Panc1 (cell line): Measurements from ENCODE around the gene ASPN. TPM values are rescaled to one million over a fixed set of nuclear protein-coding genes. Genes with fewer than 3 reads are reported as not detected.

Source experiments
- ATAC-seq: fragments of 200-7000 bp; cut with Tn5 transposase; 2 replicates; pipeline ENCODE4 v1.9.1; 2020; ENCODE audit warnings: mild to moderate bottlenecking, moderate library complexity
- BruUV-seq: library from RNA; stranded (reverse); fragments of 400-500 nt; replicated peaks from 2 replicates; lab custom pipeline; 2021; lab: Mats Ljungman, UMichigan
- CTCF ChIA-PET: fragments of 300-600 bp; sonication (Branson Sonifier 250); formaldehyde crosslinking; loops from one replicate; lab custom pipeline; 2022; ENCODE audit warnings: antibody characterized with exemption; lab: Charles Lee
- POLR2A ChIA-PET: fragments of 300-600 bp; sonication (Branson Sonifier 250); formaldehyde crosslinking; loops from one replicate; lab custom pipeline; 2022; ENCODE audit warnings: antibody characterized with exemption; lab: Charles Lee
- DNase-seq: peaks from one replicate; pipeline ENCODE4 v3.0.0-alpha.2; 2010; ENCODE audit warnings: low read depth, low spot score
- H3K27ac ChIP-seq: 2 replicates; pipeline ENCODE4 v1.5.1; 2011; ENCODE audit warnings: mild to moderate bottlenecking, low read length, inconsistent platforms
- H3K27me3 ChIP-seq: fragments of 200-500 bp; sonication (Bioruptor generic); 2 replicates; pipeline ENCODE4 v1.6.0; 2014; ENCODE audit warnings: low read length, inconsistent platforms; ENCODE audit not compliant: control insufficient read depth, insufficient read depth
- H3K36me3 ChIP-seq: fragments of 200-500 bp; sonication (Bioruptor generic); 2 replicates; pipeline ENCODE4 v1.5.1; 2014; ENCODE audit warnings: inconsistent platforms, mild to moderate bottlenecking, low read length, moderate library complexity; ENCODE audit not compliant: control insufficient read depth, insufficient read depth
- H3K4me1 ChIP-seq: 2 replicates; pipeline ENCODE4 v1.5.1; 2011; ENCODE audit warnings: inconsistent platforms, mild to moderate bottlenecking, low read length, moderate library complexity; ENCODE audit not compliant: control insufficient read depth, insufficient read depth
- H3K4me3 ChIP-seq, 2 experiments: 2 replicates each; pipeline ENCODE4 v1.5.1; 2011 to 2012; ENCODE audit warnings: low read depth in 2 of 2, low read length in 2 of 2, mild to moderate bottlenecking in 2 of 2, inconsistent platforms in 1 of 2, moderate library complexity in 1 of 2
- H3K9me3 ChIP-seq: fragments of 200-500 bp; sonication (Bioruptor generic); 2 replicates; pipeline ENCODE4 v1.5.1; 2014; ENCODE audit warnings: low read depth, mild to moderate bottlenecking, inconsistent platforms, low read length, moderate library complexity; ENCODE audit not compliant: control insufficient read depth, insufficient read depth
- POLR2AphosphoS5 ChIP-seq: IDR thresholded peaks from 2 replicates; pipeline ENCODE4 v1.6.1; 2012; ENCODE audit warnings: mild to moderate bottlenecking, low read depth, low read length, moderate library complexity
- SIN3A ChIP-seq: IDR thresholded peaks from 2 replicates; pipeline ENCODE4 v1.6.1; 2012; ENCODE audit warnings: low read depth, mild to moderate bottlenecking, low read length, moderate library complexity, borderline replicate concordance; ENCODE audit not compliant: insufficient read depth
- TCF7L2 ChIP-seq: IDR thresholded peaks from 2 replicates; pipeline ENCODE4 v1.6.1; 2011; ENCODE audit warnings: mild to moderate bottlenecking, low read depth, low read length, inconsistent platforms
- in situ Hi-C: cut with HindIII; loops from 2 replicates; pipeline ENCODE4 v1.10.0; 2016; ENCODE audit warnings: low sequenced_read_pairs, low pct_unique_long_range_greater_than_20kb
- intact Hi-C: fragments of 100-400 bp; cut with micrococcal nuclease; formaldehyde crosslinking; loops from one replicate; pipeline ENCODE4 v1.10.0; 2022; ENCODE audit not compliant: unreplicated experiment
- total RNA-seq: library from RNA; stranded (reverse); gene quantifications from one replicate; pipeline ENCODE4 v1.2.1, GENCODE V29; 2021; ENCODE audit not compliant: unreplicated experiment
- TF ChIP-seq, protein P1 (sequence below): fragments of 450-650 bp; IDR thresholded peaks from 2 replicates; pipeline ENCODE4 v1.5.1; 2017; ENCODE audit warnings: mild to moderate bottlenecking
- TF ChIP-seq, protein P2 (sequence below), 2 experiments: IDR thresholded peaks; 2 replicates each; pipeline ENCODE4 v1.6.1; 2011 to 2012; ENCODE audit warnings: low read depth in 2 of 2, control low read depth in 1 of 2, low read length in 1 of 2, mild to moderate bottlenecking in 1 of 2, moderate library complexity in 1 of 2; ENCODE audit not compliant: insufficient read depth in 1 of 2

The ASPN gene
- total RNA-seq, 1 experiment from 2014 or later = not detected

DNA sequence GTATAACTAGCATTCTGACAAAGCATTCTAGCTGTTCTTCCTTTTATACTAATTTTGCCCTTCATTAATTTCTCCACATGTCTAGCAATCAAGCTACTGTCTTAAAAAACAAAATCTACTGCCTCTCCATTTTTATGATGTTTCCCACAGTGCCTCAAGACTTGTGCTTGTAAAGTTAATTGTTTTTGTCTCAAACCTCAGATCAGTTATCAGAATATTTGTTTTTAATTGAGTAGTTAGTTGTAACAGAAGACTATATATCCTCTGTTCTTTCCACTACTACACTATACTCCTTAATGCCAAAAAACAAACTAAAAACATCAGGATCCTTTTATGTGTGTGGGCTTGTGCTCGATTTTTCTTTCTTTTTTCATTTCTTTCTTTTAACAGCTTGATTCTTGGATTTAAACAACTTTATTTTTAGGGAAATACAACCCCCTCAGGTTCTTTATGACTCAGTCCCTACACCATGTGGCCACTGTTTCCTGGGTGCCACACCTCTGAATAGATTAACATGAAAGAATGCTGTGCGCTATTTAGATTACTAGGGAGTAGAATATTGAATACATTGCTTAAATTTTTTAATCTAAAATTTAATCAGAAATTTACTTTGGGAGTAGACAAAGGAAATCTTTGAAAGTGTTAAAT lies 1.2 kb downstream of the ASPN start:
- CTCF ChIA-PET = no interaction called here
- Histone ChIP-seq H3K36me3 (no peaks in the 10 kb centered on the region), H3K4me1 (no peaks in the 10 kb centered on the region), H3K4me3 (no peak overlapping the region), H3K27ac (no peak overlapping the region), H3K9me3 (no peaks in the 10 kb centered on the region), H3K27me3 (no peaks in the 10 kb centered on the region)
- intact Hi-C loops = no loop called here
- ATAC-seq (no peak), DNase-seq (no peak)
- in situ Hi-C loops = no loop called here
- TF ChIP-seq, protein P1, sequence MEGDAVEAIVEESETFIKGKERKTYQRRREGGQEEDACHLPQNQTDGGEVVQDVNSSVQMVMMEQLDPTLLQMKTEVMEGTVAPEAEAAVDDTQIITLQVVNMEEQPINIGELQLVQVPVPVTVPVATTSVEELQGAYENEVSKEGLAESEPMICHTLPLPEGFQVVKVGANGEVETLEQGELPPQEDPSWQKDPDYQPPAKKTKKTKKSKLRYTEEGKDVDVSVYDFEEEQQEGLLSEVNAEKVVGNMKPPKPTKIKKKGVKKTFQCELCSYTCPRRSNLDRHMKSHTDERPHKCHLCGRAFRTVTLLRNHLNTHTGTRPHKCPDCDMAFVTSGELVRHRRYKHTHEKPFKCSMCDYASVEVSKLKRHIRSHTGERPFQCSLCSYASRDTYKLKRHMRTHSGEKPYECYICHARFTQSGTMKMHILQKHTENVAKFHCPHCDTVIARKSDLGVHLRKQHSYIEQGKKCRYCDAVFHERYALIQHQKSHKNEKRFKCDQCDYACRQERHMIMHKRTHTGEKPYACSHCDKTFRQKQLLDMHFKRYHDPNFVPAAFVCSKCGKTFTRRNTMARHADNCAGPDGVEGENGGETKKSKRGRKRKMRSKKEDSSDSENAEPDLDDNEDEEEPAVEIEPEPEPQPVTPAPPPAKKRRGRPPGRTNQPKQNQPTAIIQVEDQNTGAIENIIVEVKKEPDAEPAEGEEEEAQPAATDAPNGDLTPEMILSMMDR = no peak
- TF ChIP-seq SIN3A = no peak
- no peak for TF ChIP-seq TCF7L2
- TF ChIP-seq POLR2AphosphoS5 = no peak
- TF ChIP-seq, protein P2, sequence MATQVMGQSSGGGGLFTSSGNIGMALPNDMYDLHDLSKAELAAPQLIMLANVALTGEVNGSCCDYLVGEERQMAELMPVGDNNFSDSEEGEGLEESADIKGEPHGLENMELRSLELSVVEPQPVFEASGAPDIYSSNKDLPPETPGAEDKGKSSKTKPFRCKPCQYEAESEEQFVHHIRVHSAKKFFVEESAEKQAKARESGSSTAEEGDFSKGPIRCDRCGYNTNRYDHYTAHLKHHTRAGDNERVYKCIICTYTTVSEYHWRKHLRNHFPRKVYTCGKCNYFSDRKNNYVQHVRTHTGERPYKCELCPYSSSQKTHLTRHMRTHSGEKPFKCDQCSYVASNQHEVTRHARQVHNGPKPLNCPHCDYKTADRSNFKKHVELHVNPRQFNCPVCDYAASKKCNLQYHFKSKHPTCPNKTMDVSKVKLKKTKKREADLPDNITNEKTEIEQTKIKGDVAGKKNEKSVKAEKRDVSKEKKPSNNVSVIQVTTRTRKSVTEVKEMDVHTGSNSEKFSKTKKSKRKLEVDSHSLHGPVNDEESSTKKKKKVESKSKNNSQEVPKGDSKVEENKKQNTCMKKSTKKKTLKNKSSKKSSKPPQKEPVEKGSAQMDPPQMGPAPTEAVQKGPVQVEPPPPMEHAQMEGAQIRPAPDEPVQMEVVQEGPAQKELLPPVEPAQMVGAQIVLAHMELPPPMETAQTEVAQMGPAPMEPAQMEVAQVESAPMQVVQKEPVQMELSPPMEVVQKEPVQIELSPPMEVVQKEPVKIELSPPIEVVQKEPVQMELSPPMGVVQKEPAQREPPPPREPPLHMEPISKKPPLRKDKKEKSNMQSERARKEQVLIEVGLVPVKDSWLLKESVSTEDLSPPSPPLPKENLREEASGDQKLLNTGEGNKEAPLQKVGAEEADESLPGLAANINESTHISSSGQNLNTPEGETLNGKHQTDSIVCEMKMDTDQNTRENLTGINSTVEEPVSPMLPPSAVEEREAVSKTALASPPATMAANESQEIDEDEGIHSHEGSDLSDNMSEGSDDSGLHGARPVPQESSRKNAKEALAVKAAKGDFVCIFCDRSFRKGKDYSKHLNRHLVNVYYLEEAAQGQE (IDR thresholded peaks at IDR 0.05; ENCODE audit: insufficient read depth in 1 of 2, low read depth in 2 of 2, low read length in 1 of 2) = no peak
- no TSS peak for BruUV-seq
- POLR2A ChIA-PET = no interaction called here

DNA sequence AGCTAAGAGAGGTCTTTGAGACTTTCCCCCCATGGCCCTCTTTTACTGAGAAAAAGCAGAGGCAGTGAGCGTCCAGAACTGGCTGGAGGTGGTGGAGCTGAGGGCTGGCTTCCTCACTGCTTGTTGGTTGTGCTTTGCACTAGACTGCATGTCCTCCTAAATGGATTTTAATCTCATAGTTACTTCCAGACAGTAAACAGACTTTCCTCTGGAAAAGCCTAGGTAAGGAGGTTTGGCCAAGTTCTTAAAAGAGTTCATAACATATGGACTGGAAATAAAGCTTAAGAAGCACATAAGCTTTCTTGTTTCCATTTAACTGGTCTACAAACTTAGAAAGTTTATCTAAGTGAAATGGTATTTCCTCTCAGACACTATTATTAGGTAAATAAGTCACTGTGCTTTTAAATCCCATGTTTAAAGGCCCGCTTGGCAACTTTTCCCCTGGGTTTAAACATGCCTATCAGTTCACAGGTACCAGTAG lies 2.0 kb downstream of the ASPN start:
- in situ Hi-C loops = no loop called here
- intact Hi-C loops = no loop called here
- BruUV-seq = no TSS peak
- ATAC-seq = no peak
- Histone ChIP-seq H3K4me1 (no peaks in the 10 kb centered on the region), H3K27ac (no peak overlapping the region), H3K36me3 (no peaks in the 10 kb centered on the region), H3K9me3 (no peaks in the 10 kb centered on the region), H3K4me3 (no peak overlapping the region), H3K27me3 (no peaks in the 10 kb centered on the region)
- DNase-seq = no peak
- ChIA-PET POLR2A (no interaction called here), CTCF (no interaction called here)
- TF ChIP-seq, protein P1 = no peak
- no peak for TF ChIP-seq SIN3A
- TF ChIP-seq POLR2AphosphoS5 = no peak
- TF ChIP-seq, protein P2 (IDR thresholded peaks at IDR 0.05; ENCODE audit: insufficient read depth in 1 of 2, low read depth in 2 of 2, low read length in 1 of 2) = no peak
- no peak for TF ChIP-seq TCF7L2
